Activated T-helper 1 cell treated with Interleukin-2 at 50 U/mL for 16 hours (primary cell): ENCODE measurements around the gene FN1.
"Not testable (repeated sequence)": the region's sequence is repeated elsewhere in the genome, so short reads cannot be mapped to it uniquely, and the experiment has no call there.

ENCODE experiments used
- DNase-seq: peaks from one replicate; pipeline ENCODE4 v3.0.0-alpha.2; 2020; ENCODE audit warnings: low read depth

The FN1 gene

DNA sequence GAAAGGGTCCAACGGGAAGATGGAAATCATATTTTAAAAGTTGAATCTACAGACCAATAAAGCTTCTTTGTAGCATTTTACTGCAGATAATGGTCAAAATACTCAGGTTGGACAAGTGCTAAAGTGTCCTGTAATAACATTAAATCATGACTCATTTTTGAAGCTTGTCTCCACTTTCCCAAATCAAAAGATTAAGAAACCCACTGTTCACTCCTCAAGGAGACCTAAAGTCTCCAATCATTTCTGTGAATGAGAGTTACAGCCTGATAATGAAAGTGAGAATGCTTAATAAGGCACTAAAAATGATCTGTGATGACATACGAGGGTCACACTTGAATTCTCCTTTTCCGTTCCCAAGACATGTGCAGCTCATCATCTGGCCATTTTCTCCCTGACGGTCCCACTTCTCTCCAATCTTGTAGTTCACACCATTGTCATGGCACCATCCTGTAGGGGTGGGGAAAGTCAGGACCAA is 70.6 kb downstream of the FN1 start:
- no peak for DNase-seq

DNA sequence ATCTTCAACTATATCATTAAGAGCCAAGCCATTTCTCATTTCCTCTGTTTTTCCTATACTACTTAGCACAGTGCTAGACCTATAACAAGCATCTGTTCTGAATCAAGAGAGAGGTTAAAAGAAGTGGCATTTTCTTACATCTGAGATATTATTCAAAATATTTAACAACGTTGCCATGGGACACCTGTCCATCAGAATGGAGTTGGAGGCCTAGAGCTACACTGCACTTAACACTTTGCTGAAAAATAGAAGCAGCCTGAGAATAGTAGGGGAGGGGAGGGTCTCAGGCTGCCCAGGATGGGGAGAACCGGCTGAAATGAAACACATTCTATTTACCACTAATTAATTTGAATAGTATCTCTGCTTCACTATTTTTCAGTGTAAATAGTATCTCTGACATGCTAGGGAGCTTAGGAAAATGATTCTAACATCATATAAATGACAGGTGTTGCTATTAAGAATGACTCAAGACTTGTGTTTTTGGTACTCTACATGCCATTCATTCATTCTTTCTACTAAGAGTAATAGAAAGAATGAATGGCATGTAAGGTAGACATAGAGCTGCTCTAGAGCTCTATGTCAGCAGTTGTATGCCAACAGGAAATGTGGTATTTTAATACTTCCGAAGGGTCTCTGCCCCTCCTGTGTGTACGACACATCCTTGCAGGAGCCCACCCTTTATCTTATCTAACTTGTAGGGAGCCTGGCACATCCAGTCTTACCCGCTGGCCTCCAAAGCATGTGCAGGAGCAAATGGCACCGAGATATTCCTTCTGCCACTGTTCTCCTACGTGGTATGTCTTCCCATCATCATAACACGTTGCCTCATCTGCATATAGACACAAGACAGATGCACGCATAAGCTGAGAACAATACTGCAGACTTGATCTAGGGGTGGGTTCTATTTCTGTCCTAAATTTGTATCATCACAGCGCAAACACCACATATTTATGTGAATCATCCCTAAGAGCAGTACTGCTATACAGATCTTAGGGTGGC is 71.4 kb downstream of the FN1 start:
- no peak for DNase-seq

DNA sequence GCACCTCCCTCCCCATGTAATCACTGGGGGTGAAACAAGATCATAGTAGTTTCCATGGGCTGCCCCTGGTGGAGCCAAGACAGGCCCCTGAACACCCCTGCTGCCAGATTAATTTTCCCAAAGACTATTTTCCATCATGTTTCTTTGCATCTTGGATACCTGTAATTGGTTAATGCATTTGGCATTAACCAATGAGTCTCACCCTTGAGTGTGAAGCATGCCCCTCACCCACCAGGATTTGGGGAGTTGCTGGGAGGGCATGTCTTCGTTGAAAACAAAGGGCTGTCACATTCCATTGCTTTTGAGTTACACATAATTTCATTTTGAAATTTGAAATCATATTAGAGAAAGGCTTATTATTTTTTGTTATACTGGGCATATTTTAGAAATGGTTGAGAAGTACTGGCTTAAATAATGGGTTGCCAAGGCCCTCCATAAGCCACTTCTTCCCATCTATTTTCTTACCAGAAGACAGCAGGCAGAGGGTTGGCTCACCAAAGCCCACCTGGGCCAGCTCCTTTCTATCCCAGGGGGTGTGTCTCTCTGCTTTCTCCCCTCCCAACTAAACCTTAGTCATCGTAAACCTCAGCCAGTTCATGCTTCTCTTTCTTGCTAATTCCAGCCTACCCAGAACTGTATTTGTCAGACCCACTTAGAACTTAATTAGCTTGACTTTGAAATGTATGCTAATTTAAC is 72.3 kb downstream of the FN1 start:
- no peak for DNase-seq

DNA sequence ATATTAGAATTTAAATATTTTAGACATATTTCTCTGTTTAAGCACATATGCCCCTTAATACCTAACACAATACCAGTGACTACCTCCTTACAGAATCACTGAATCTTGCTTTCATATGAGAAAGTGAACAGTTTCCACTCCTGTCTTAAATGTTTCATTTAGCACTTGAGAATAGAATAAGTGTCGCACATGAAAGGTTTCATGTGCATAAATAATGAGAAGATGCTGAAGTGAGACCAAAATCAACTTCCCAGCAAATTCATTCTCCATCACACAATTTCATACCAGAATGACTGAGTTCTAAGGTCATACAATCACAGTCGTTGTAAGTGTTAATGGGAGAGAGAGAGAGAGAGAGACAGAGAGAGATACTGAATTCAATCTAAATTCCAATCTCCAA is 72.8 kb downstream of the FN1 start:
- DNase-seq: no peak

DNA sequence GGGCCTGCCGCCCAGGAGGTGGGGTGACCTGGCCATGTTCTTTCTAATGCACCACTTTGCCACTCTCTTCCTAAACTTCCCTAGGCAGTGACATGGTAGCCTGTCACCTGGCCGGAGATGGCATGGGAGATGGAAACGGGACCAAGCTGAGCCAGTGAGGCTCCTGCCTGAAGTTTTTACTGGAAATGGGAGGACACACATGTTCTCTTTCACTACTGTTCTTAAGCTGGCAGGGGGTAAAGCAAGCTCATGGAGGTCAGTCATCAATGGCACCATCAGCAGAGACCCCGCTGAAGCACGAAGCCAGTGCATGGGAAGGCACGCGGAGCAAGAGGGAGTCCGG is 73.3 kb downstream of the FN1 start:
- no peak for DNase-seq

DNA sequence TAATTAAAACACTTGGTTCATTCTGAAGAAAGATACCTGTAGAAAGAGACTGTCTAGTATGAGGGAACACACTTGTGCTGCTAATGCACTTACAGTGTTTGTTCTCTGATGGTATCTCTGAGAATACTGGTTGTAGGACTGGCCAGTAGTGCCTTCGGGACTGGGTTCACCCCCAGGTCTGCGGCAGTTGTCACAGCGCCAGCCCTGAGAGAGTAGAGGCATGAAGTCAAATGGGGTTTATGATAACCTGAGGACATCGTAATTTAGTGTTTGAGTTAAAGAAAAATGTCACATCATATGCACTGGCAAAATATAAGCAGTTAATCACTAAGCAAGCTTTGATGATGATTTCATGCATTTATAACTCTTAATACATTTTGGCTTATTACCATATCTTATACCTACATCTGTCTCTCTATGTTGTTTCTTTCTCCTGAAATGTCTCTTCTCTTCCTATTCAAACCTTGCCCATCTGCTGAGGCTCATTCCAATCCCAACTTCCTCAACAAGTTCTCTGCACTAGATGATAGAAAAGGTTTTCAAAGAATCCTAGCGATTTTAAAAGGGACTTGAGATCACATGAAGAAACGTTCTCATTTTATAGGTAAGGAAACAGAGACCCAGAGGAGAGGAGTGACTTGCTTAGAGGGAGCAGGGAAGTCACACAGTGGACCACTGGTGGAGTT is 73.8 kb downstream of the FN1 start:
- no peak for DNase-seq

DNA sequence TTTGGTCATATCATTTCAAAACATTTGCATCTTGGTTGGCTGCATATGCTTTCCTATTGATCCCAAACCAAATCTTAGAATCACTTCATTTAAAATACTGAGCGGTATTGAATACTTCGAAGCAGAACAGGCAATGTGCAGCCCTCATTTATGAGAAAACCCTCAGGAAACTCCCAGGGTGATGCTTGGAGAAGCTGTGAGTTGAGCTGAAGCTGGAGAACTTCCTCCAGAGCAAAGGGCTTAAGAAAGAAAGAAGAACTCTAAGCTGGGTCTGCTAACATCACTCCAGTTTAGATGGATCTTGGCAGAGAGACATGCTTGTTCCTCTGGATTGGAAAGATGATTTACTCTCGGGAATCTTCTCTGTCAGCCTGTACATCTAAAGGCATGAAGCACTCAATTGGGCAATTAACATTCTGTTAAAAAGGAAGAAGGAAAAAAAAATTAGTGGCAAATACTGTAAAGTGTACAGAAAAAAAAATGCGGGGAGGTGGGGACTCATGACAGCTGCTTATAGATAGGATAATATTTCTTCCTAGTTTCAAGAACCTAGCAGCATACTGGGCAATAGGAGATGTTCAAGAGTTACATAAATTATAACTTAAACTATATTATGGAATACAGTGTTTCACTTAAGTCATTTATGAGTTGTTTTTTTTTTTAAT is 74.5 kb downstream of the FN1 start:
- no peak for DNase-seq

DNA sequence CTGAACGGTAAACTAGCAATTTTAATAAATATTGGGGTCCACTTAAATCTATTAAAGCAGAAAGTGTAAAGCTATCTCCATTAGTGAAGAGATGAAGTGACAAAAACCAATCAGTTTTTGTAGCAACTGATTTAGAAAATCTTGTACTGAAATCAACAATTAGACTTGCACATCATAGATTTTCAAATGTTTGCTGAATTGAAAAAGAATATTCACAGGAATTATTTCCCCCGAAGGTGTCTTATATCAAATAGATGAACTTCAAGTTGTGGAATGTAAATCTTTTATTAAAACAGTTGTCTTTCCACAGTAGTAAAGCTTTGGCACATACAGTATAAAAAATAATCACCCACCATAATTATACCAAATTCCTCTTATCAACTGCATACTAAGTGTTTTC is 75.3 kb downstream of the FN1 start:
- DNase-seq: no peak

DNA sequence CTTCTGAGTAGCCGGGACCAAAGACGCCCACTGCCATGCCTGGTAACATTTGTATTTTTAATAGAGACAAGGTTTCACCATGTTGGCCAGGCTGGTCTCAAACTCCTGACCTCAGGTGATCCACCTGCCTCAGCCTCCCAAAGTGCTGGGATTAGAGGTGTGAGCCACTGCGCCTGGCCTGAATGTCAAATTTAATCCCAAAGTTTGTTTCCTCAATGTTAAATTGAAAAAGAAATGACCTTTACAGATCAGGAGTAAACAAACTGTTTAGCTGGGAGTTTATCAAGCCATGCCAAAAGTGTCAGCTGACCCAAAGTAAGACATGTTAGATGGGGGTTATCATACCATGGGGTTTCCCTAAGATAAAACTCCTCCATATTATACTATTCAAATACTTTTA is 75.8 kb downstream of the FN1 start:
- not testable (repeated sequence) for DNase-seq

DNA sequence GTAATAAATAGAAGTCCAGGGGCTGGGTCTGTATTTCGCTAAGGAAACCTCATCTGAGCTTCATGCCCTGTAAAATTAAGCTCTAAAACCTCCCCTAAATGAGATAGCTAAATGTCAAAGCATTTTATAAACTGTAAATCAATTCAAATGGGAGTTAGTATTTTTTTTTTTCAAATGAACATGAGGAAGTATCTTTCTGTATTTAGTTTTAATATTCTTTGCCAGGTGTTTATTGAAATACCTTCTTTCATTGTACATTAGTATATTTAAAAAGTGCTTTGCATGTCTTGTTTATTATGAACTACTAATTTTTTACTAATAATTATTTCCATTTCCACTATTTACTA is 76.3 kb downstream of the FN1 start:
- no peak for DNase-seq

DNA sequence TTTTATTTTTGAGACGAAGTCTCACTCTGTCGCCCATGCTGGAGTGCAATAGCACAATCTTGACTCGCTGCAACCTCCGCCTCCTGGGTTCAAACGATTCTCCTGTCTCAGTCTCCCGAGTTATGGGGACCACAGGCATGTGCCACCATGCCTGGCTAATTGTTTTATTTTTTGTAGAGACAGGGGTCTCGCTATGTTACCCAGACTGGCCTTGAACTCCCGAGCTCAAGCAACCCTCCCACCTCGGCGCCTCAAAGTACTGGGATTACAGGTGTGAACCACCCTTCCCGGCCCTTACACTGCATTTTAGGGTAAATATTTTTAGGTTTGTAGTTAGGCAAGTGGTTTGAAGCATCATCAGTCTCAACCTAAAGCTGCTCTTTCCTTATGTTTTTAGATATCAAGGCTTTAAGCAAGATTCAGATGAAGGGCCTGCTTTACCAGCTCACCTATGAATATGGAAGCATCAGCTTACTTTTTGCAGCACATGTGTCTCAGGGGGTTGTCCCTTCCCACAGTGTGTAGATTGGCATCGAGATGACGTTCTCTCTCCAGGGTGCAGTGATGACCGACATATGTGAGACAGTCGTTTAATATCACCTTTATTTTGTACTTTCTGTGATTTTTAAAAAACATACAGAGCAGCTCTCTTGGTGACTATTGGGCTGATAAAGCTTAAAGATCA is 76.8 kb downstream of the FN1 start:
- DNase-seq: no peak

DNA sequence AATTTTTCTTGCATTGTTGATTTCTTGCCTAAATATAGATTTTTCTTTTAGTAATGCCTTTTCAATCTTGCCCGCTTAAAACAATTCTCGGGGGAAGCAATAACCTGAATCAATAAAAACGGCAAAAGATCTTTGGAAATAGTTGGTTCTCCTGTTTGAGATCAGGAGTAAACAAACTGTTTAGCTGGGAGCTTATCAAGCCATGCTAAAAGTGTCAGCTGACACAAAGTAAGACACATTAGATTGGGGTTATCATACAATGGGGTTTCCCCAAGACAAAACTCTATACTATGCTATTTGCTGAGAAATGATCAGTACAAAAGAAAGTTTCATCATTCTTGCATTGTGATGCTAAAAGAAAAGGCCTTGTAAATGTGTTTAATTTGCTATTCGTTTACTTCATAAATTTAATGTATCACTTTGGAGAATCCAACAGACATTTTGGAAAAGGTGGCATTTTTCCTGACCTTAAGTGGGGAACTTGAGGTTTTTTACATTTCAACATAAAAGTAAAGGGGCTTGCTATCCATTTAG is 77.5 kb downstream of the FN1 start:
- no peak for DNase-seq

DNA sequence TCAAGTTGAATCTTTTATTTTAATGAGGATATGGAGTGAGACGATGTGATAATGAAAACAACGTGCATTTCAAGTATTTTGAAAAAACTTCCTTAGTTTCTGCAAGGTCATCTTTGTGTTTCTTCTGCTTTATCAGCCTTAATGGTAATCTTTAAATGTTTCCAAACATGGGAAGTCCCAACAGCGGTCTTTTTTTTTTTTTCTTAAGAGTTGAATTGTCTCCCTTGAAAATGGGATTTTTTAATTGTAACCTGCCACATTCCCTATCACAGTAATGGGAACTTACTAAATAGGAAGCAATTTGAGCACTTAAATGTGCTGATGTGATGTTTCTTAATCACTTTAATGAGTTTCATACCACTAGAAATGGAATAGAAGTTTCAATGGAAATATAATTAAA is 78.2 kb downstream of the FN1 start:
- no peak for DNase-seq

DNA sequence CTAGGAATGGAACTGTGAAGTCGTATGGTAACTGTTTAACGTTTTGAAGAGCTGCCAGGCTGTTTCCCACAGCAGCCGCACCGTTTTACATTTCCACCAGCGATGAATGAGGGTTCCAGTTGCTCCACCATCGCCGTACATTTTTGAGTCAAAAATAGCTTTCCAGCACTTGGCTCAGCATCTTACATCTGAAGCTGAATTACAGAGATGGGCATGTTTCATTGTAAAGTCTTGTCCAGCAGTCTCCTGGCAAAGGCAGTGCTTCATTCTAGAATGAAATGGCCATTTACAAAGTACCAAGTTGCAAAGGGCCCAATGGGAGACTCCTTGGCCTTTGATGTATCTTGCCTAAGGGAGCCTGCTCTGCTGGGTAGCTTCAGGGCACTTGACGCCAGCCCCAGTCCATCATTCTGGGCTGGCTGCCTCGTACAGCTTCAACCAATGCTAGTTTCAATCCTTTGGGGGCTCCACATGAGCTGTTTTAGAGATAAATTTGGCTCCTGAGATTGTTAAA is 78.9 kb downstream of the FN1 start:
- DNase-seq: no peak

DNA sequence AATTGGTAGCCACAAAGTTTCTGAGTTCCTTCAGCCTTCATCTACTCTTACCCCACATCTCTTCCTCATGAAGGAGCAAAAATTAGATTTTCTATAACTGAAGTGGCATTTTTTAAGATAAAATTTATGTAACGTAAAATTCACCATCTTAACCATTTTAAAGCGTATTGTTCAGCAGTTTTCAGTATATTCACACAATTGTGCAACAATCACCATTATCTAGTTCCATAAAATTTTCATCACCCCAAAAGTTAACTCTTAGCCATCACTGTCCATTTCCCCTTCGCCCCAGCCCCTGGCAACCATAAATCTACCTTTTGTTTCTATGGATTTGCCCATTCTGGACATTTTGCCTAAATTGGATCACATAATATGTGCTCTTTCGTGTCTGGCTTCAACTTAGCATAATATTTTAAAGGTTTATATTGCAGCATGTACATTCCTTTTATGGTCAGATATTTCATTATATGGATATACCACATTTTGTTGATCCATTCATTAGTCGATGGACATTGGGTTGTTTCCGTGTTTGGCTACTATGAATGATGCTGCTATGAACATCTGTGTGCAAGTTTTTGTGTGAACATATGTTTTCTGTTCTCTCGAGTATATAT is 79.4 kb downstream of the FN1 start:
- no peak for DNase-seq

DNA sequence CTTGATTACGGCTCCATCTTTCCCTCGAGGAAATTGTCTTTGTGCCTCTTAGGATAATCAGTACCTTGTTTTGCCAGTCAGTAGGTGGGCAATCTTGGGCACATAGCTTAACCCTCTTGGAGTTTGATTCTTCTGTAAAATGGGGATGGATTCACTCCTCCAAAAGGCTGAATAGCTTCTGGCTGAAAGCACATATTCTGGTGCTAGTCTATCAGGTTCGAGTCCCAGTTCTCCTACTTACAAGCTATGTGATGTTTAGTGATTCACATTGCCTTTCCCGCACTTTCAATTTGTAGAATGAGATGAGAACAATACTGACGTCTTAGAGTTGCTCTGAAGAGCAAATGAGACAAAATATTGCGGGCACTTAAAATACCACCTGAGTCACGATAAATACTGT is 80.1 kb downstream of the FN1 start:
- DNase-seq: no peak

DNA sequence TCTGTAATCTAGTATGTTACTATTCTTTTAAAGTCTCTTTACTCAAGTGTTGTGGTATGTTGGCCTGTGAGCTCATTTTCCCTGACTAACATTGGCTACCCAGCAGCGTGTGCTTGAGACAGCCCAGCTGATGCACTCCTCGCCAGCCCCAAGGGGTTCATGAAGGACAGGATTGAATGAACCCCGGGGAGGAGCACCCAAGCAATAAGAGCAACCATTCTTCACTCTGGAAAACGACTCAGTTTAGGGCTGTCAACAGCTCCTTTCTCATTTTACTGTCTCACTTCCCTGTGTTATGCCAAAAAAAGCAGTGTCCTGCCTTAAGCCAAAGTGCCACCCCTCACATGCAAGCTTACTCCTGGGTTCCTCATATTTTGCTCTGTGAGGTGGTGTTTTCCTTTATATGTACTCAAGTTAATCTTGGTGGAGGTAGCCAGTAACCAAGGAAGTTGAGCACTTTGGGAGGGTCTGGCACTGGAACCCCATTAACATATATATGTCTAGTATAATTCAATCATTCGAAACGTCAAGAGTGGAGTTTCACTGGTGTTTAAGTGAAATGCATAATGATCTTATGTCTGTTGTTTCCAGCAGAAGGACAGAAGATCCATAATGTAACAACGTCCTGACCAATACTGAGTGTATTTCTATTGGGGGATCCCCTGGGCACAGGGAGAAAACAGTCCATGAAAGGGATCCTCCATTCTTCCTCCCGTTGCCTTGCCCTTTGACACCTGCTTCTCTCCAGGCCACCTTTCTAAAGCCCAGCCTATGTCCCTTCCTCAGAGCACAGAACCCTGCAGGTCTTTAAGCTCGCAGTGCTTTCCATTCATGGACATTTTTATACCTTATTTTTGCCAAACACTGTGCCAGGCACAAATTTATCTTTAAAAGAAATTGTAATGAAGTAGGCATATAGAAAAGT is 80.8 kb downstream of the FN1 start:
- no peak for DNase-seq

DNA sequence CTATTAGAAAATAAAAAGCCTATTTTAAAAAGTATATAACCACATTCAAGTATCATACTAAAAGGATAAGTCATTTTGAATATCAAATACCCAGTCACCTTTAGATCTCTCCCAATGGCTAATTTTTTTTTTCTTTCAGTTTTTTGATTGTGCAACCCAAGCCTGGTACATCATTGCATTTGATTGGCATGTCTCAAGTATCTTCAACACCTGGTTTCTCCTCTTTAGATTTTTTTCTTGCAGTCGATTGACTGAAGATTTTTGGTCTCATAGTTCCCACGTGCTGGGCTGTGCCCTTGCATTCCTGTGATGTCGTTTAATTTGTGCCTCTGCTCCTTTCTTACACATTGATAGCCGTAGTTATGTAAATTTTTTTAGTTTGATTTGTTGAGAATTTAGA is 83.3 kb downstream of the FN1 start:
- DNase-seq: no peak

DNA sequence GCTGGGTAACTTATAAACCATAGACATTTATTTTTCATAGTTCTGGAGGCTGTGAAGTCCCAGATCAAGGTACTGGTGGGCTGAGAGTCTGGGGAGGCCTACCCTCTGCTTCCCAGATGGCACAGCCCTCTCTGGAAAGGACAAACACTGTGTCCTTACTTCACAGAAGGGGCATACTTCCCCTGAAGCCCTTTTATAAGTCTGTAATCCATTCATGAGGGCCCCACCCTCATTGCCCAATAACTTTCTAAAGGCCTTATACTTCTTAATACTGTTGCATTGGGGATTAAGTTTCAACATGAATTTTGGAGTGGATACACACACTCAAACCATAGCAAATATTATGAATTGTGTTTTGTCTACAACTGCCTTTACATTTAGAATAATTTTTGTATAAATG is 88.0 kb downstream of the FN1 start:
- DNase-seq: no peak
